GM12878 (cell line): ENCODE measurements around the gene DYNC2H1. TPM values are rescaled to one million over a fixed set of nuclear protein-coding genes. Genes with fewer than 3 reads are reported as not detected.

Experiments used
- ATAC-seq: fragments of 200-7000 bp; cut with Tn5 transposase; 3 replicates; pipeline ENCODE4 v1.9.1; 2020; ENCODE audit warnings: mild to moderate bottlenecking, moderate library complexity
- BruUV-seq: library from RNA; stranded (reverse); fragments of 400-500 nt; replicated peaks from 2 replicates; lab custom pipeline; 2021; lab: Mats Ljungman, UMichigan
- CTCF ChIA-PET: fragments of 300-600 bp; sonication (Branson Sonifier 250); formaldehyde crosslinking; extraction: SDS; loops from one replicate; lab custom pipeline; 2021; ENCODE audit warnings: inconsistent platforms; lab: Yijun Ruan, JAX
- POLR2A ChIA-PET: fragments of 350-600 bp; formaldehyde crosslinking; extraction: SDS; loops from one replicate; lab custom pipeline; 2021; ENCODE audit warnings: inconsistent platforms; lab: Charles Lee
- RAD21 ChIA-PET: fragments of 300-600 bp; sonication (Branson Sonifier 250); formaldehyde crosslinking; loops from one replicate; lab custom pipeline; 2023; ENCODE audit warnings: antibody characterized with exemption; ENCODE audit not compliant: unreplicated experiment; lab: Charles Lee
- SMC1A ChIA-PET: fragments of 300-600 bp; sonication (Branson Sonifier 250); formaldehyde crosslinking; loops from one replicate; lab custom pipeline; 2023; ENCODE audit not compliant: unreplicated experiment, uncharacterized antibody; lab: Charles Lee
- DNase-seq: peaks from one replicate; pipeline ENCODE4 v3.0.0-alpha.2; 2011; ENCODE audit warnings: low read depth, low spot score
- FAIRE-seq: peaks from 3 replicates; lab custom pipeline; 2011; peaks lifted over from hg19 to GRCh38; lab: Jason Lieb, UNC
- H2AFZ ChIP-seq: 2 replicates; pipeline ENCODE4 v1.6.0; 2011; ENCODE audit warnings: low read depth, low read length, control low read depth; ENCODE audit not compliant: control insufficient read depth
- H3K27ac ChIP-seq: 2 replicates; pipeline ENCODE4 v1.5.1; 2011; ENCODE audit warnings: control low read depth; ENCODE audit not compliant: control insufficient read depth, insufficient read depth
- H3K27me3 ChIP-seq, 2 experiments: replicated peaks in 1 of 2; 2 replicates each; pipeline versions ENCODE4 v1.6.0 to v1.6.1; 2011; ENCODE audit warnings: low read length in 1 of 2; ENCODE audit not compliant: control insufficient read depth in 2 of 2, insufficient read depth in 2 of 2
- H3K36me3 ChIP-seq, 2 experiments: 2 replicates each; pipeline ENCODE4 v1.5.1; 2011; ENCODE audit warnings: low read length in 1 of 2; ENCODE audit not compliant: control insufficient read depth in 2 of 2, insufficient read depth in 2 of 2
- H3K4me1 ChIP-seq: 2 replicates; pipeline ENCODE4 v1.6.1; 2011; ENCODE audit warnings: mild to moderate bottlenecking, low read length, moderate library complexity, mixed read lengths; ENCODE audit not compliant: control insufficient read depth, insufficient read depth
- H3K4me2 ChIP-seq: 2 replicates; pipeline ENCODE4 v1.6.0; 2011; ENCODE audit warnings: control low read depth; ENCODE audit not compliant: control insufficient read depth, insufficient read depth
- H3K4me3 ChIP-seq: fragments of 200-600 bp; sonication (generic); 2 replicates; pipeline ENCODE4 v1.5.1; 2016
- H3K79me2 ChIP-seq: 2 replicates; pipeline ENCODE4 v1.6.0; 2011; ENCODE audit warnings: low read length; ENCODE audit not compliant: control insufficient read depth, insufficient read depth
- H3K9ac ChIP-seq: 2 replicates; pipeline ENCODE4 v1.8.0; 2011; ENCODE audit warnings: low read length, control low read depth, mixed read lengths; ENCODE audit not compliant: control insufficient read depth, insufficient read depth
- H3K9me3 ChIP-seq: replicated peaks from 3 replicates; pipeline ENCODE4 v1.5.1; 2011; ENCODE audit warnings: mild to moderate bottlenecking, low read length; ENCODE audit not compliant: control insufficient read depth, insufficient read depth
- H4K20me1 ChIP-seq: 2 replicates; pipeline ENCODE4 v1.6.0; 2011; ENCODE audit not compliant: control insufficient read depth, insufficient read depth
- BACH1 ChIP-seq: fragments of 450-650 bp; IDR thresholded peaks from 2 replicates; pipeline ENCODE4 v1.6.1; 2017; ENCODE audit warnings: mild to moderate bottlenecking, borderline replicate concordance
- CEBPB ChIP-seq, 2 experiments: fragments of 150-350 bp in 1 of 2; IDR thresholded peaks; 2 replicates each; pipeline ENCODE4 v1.6.1; 2012 to 2014; ENCODE audit warnings: low read depth in 2 of 2, low read length in 2 of 2, borderline replicate concordance in 1 of 2, inconsistent platforms in 1 of 2
- CHD1 ChIP-seq: IDR thresholded peaks from 2 replicates; pipeline ENCODE4 v1.6.1; 2012; ENCODE audit warnings: low read depth, low read length, improper control_type of control experiment
- EGR1 ChIP-seq, 2 experiments: IDR thresholded peaks; 1 replicate in 1 of 2; 2 replicates in 1 of 2; pipeline ENCODE4 v1.6.1; 2011 to 2012; ENCODE audit warnings: low read depth in 2 of 2, low read length in 2 of 2, borderline replicate concordance in 1 of 2, mild to moderate bottlenecking in 1 of 2, moderate library complexity in 1 of 2
- HDAC2 ChIP-seq: fragments of 200-600 bp; sonication (generic); IDR thresholded peaks from 2 replicates; pipeline ENCODE4 v1.6.1; 2017
- JUNB ChIP-seq: IDR thresholded peaks from 2 replicates; pipeline ENCODE4 v1.6.1; 2016; ENCODE audit warnings: antibody characterized with exemption, mild to moderate bottlenecking
- KAT2A ChIP-seq: conservative IDR thresholded peaks from 2 replicates; pipeline ENCODE4 v1.6.1; 2011; ENCODE audit warnings: low read depth, low read length; ENCODE audit not compliant: control insufficient read depth
- MEF2A ChIP-seq: IDR thresholded peaks from 2 replicates; pipeline ENCODE4 v1.6.1; 2011; ENCODE audit warnings: low read depth, mild to moderate bottlenecking, low read length, moderate library complexity; ENCODE audit not compliant: insufficient read depth
- MTA2 ChIP-seq: fragments of 450-650 bp; IDR thresholded peaks from 2 replicates; pipeline ENCODE4 v1.6.1; 2016; ENCODE audit warnings: low read depth, mild to moderate bottlenecking, moderate library complexity
- POLR2AphosphoS2 ChIP-seq: IDR thresholded peaks from 2 replicates; pipeline ENCODE4 v1.6.1; 2011; ENCODE audit warnings: low read depth, mild to moderate bottlenecking, low read length, improper control_type of control experiment, moderate library complexity
- RFX5 ChIP-seq: IDR thresholded peaks from 2 replicates; pipeline ENCODE4 v1.6.1; 2011; ENCODE audit warnings: low read depth, low read length, improper control_type of control experiment
- SP1 ChIP-seq: IDR thresholded peaks from one replicate; pipeline ENCODE4 v1.6.1; 2011; ENCODE audit warnings: low read depth, low read length
- TAF1 ChIP-seq: IDR thresholded peaks from 2 replicates; pipeline ENCODE4 v1.6.1; 2011; ENCODE audit warnings: mild to moderate bottlenecking, low read depth, low read length, borderline replicate concordance
- TCF12 ChIP-seq: IDR thresholded peaks from 2 replicates; pipeline ENCODE4 v1.6.1; 2011; ENCODE audit warnings: low read depth, mild to moderate bottlenecking, low read length
- ZBED1 ChIP-seq: IDR thresholded peaks from 2 replicates; pipeline ENCODE4 v1.6.1; 2016; ENCODE audit warnings: borderline replicate concordance
- ZSCAN29 ChIP-seq: fragments of 450-650 bp; IDR thresholded peaks from 2 replicates; pipeline ENCODE4 v1.6.1; 2017; ENCODE audit warnings: mild to moderate bottlenecking, moderate library complexity
- WGBS: methylation state at CpG from one replicate; pipeline ENCODE4 v1.1.6; 2016; ENCODE audit warnings: low lambda C conversion rate; ENCODE audit not compliant: insufficient replicate concordance, insufficient coverage; ENCODE audit errors: missing lambda C conversion rate; 5-methylcytosine and 5-hydroxymethylcytosine counted together
- in situ Hi-C: fragments of 300-500 bp; cut with MboI; formaldehyde crosslinking; loops from 9 replicates; pipeline ENCODE4 v1.14.3; 2018; ENCODE audit warnings: mixed read lengths
- intact Hi-C: fragments of 100-400 bp; cut with micrococcal nuclease; formaldehyde crosslinking; loops from one replicate; pipeline ENCODE4 v1.14.2; 2022; ENCODE audit not compliant: unreplicated experiment
- polyA plus RNA-seq, 11 experiments: library from polyadenylated mRNA; depleted of rRNA in 4 of 11; unstranded in 6 of 11; stranded (reverse) in 5 of 11; fragments of >200 nt; fragmentation: Nextera tagmentation in 4 of 11; fragmentation: Illumina TruSeq in 1 of 11; extraction: Ambion mirVana in 4 of 11; extraction: Trizol in 1 of 11; gene quantifications; 1 replicate in 1 of 11; 2 replicates in 10 of 11; pipeline versions ENCODE4 v1.2.1 to v1.2.3, GENCODE V29; 2011 to 2016; ENCODE audit warnings: inconsistent platforms in 2 of 11, missing spikeins in 2 of 11, low read depth in 1 of 11
- total RNA-seq, 4 experiments: library from RNA; depleted of rRNA in 3 of 4; stranded (reverse); fragments of >200 nt in 3 of 4; fragmentation: Illumina TruSeq in 1 of 4; extraction: Trizol in 1 of 4; gene quantifications; 2 replicates each; pipeline versions ENCODE4 v1.2.1 to v1.2.3, GENCODE V29; 2013 to 2021
- TF ChIP-seq, protein P1 (sequence below): IDR thresholded peaks from 2 replicates; pipeline ENCODE4 v1.6.1; 2012; ENCODE audit warnings: low read length, inconsistent platforms
- TF ChIP-seq, protein P2 (sequence below): fragments of 450-650 bp; IDR thresholded peaks from 2 replicates; pipeline ENCODE4 v1.6.1; 2017; ENCODE audit warnings: mild to moderate bottlenecking, moderate library complexity

The DYNC2H1 gene
- total and polyA plus RNA-seq, 10 of the 15 experiments (the other 5 are each of a cell fraction or from before 2014, with no cell fraction given): 0.12 to 3.9 (median 0.23) TPM; not detected in 2

DNA sequence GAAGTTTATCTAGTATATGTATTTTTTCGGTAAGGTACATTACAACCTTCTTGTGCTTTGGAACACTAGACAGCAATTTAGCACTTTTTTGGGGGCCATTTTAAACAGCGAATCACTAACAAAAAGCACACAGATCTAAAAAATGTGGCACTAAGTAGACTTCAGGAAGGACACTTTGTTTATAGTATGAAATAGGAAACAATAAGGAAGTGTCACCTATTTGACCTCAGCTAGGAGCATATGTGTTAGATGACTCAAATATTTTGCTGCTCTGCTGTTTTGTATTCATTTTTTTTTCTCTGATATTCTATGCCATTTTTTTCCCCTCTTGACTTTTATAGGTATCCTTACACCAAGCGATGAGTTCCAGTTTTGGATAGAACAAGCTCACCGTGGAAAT lies 5.6 kb downstream of the DYNC2H1 start:
- SMC1A ChIA-PET: interaction anchor here (1.4 kb wide), 1 partner anchor 9 kb away, joined by 3 read pairs; no protein-coding TSS in a partner anchor
- Histone ChIP-seq H3K9me3 (no peaks in the 10 kb centered on the region), H3K27me3 (no peaks in the 10 kb centered on the region; a peak in 2 of 4 replicates), H3K4me1 (no peaks in the 10 kb centered on the region), H2AFZ (no peak overlapping the region), H3K79me2 (no peaks in the 10 kb centered on the region), H4K20me1 (no peaks in the 10 kb centered on the region), H3K9ac (no peak overlapping the region), H3K4me3 (no peak overlapping the region), H3K4me2 (no peak overlapping the region), H3K27ac (no peak overlapping the region), H3K36me3 (no peaks in the 10 kb centered on the region)
- DNase-seq: no peak
- CTCF ChIA-PET: no interaction called here
- FAIRE-seq: no peak
- in situ Hi-C loops (no loop called here), intact Hi-C loops (no loop called here)
- ATAC-seq: no peak
- POLR2A ChIA-PET: no interaction called here
- WGBS: 63% methylated on average over 4 of the region's 4 CpGs
- RAD21 ChIA-PET: no interaction called here
- BruUV-seq: no TSS peak
- TF ChIP-seq POLR2AphosphoS2 (no peak), TCF12 (no peak), SP1 (no peak), KAT2A (no peak), ZSCAN29 (no peak), CHD1 (no peak), ZBED1 (no peak), MTA2 (no peak), CEBPB (IDR thresholded peaks at IDR 0.05; ENCODE audit: borderline replicate concordance in 1 of 2, low read depth in 2 of 2, low read length in 2 of 2) (no peak), MEF2A (no peak), JUNB (no peak), TAF1 (no peak), EGR1 (IDR thresholded peaks at IDR 0.05; ENCODE audit: borderline replicate concordance in 1 of 2, low read depth in 2 of 2, low read length in 2 of 2) (no peak), BACH1 (no peak), RFX5 (no peak), HDAC2 (no peak)
- TF ChIP-seq, protein P1, sequence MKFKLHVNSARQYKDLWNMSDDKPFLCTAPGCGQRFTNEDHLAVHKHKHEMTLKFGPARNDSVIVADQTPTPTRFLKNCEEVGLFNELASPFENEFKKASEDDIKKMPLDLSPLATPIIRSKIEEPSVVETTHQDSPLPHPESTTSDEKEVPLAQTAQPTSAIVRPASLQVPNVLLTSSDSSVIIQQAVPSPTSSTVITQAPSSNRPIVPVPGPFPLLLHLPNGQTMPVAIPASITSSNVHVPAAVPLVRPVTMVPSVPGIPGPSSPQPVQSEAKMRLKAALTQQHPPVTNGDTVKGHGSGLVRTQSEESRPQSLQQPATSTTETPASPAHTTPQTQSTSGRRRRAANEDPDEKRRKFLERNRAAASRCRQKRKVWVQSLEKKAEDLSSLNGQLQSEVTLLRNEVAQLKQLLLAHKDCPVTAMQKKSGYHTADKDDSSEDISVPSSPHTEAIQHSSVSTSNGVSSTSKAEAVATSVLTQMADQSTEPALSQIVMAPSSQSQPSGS: no peak
- TF ChIP-seq, protein P2, sequence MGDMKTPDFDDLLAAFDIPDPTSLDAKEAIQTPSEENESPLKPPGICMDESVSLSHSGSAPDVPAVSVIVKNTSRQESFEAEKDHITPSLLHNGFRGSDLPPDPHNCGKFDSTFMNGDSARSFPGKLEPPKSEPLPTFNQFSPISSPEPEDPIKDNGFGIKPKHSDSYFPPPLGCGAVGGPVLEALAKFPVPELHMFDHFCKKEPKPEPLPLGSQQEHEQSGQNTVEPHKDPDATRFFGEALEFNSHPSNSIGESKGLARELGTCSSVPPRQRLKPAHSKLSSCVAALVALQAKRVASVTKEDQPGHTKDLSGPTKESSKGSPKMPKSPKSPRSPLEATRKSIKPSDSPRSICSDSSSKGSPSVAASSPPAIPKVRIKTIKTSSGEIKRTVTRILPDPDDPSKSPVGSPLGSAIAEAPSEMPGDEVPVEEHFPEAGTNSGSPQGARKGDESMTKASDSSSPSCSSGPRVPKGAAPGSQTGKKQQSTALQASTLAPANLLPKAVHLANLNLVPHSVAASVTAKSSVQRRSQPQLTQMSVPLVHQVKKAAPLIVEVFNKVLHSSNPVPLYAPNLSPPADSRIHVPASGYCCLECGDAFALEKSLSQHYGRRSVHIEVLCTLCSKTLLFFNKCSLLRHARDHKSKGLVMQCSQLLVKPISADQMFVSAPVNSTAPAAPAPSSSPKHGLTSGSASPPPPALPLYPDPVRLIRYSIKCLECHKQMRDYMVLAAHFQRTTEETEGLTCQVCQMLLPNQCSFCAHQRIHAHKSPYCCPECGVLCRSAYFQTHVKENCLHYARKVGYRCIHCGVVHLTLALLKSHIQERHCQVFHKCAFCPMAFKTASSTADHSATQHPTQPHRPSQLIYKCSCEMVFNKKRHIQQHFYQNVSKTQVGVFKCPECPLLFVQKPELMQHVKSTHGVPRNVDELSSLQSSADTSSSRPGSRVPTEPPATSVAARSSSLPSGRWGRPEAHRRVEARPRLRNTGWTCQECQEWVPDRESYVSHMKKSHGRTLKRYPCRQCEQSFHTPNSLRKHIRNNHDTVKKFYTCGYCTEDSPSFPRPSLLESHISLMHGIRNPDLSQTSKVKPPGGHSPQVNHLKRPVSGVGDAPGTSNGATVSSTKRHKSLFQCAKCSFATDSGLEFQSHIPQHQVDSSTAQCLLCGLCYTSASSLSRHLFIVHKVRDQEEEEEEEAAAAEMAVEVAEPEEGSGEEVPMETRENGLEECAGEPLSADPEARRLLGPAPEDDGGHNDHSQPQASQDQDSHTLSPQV: no peak
